Measurements from ENCODE around the gene EZH1.

DNA sequence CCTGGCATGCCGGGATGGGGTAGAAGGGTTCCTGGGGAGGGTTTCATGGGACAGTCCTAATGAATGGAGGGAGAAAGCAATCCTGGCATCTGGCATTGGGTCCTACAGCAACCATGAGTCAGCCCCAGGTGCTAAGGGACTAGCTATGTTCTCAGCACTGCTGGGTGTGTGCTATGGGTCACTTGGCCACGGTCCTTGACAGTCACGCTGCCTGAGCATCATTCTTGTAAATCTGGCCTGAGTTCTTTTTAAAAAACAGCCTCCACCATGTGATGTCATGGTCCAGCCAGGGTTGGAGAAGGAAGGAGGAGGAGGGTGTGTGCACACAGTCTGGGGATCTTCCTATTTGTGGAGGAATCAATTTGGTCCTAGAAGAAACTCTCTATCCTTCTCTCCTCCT, 9.9 kb upstream of the EZH1 start:
- TF ChIP-seq POLR2AphosphoS5 (IDR thresholded peaks at IDR 0.05): no peak
- TF ChIP-seq, protein P1, sequence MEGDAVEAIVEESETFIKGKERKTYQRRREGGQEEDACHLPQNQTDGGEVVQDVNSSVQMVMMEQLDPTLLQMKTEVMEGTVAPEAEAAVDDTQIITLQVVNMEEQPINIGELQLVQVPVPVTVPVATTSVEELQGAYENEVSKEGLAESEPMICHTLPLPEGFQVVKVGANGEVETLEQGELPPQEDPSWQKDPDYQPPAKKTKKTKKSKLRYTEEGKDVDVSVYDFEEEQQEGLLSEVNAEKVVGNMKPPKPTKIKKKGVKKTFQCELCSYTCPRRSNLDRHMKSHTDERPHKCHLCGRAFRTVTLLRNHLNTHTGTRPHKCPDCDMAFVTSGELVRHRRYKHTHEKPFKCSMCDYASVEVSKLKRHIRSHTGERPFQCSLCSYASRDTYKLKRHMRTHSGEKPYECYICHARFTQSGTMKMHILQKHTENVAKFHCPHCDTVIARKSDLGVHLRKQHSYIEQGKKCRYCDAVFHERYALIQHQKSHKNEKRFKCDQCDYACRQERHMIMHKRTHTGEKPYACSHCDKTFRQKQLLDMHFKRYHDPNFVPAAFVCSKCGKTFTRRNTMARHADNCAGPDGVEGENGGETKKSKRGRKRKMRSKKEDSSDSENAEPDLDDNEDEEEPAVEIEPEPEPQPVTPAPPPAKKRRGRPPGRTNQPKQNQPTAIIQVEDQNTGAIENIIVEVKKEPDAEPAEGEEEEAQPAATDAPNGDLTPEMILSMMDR (IDR thresholded peaks at IDR 0.05): no peak

Data from upper lobe of left lung (tissue), 4 donors.